RPMI7951 (cell line): ENCODE measurements around the gene CAMK1D. TPM values are rescaled to one million over a fixed set of nuclear protein-coding genes. Genes with fewer than 3 reads are reported as not detected.
"Not testable (repeated sequence)": the region's sequence is repeated elsewhere in the genome, so short reads cannot be mapped to it uniquely, and the experiment has no call there.

Experiments used
- DNase-seq: peaks from one replicate; pipeline ENCODE4 v3.0.0-alpha.2; 2012; ENCODE audit warnings: low read depth
- total RNA-seq: library from RNA; depleted of rRNA; stranded (reverse); fragments of >200 nt; shearing (Covaris generic); gene quantifications from 2 replicates; pipeline ENCODE4 v1.2.3, GENCODE V29; 2014

Gene CAMK1D
- total RNA-seq, 1 experiment from 2014 or later: not detected

GRCh38 chr10:12428447-12429135, 79.2 kb downstream of the CAMK1D start:
- no peak for DNase-seq

- no peak for DNase-seq
Observed at GRCh38 chr10:12430406-12430982, 81.1 kb downstream of the CAMK1D start.

GRCh38 chr10:12431151-12432101, 82.1 kb downstream of the CAMK1D start:
- DNase-seq: no peak

GRCh38 chr10:12432402-12433189, 83.2 kb downstream of the CAMK1D start:
- no peak for DNase-seq

- no peak for DNase-seq
Observed at GRCh38 chr10:12434277-12434676, 84.9 kb downstream of the CAMK1D start.

- DNase-seq: not testable (repeated sequence)
Observed at GRCh38 chr10:12434677-12435076, 85.3 kb downstream of the CAMK1D start.

GRCh38 chr10:12435348-12435747, 86.0 kb downstream of the CAMK1D start:
- DNase-seq: no peak

GRCh38 chr10:12438919-12439692, 89.8 kb downstream of the CAMK1D start:
- DNase-seq: no peak

- not testable (repeated sequence) for DNase-seq
Observed at GRCh38 chr10:12439767-12440166, 90.4 kb downstream of the CAMK1D start.

GRCh38 chr10:12443026-12443425, 93.7 kb downstream of the CAMK1D start:
- DNase-seq: no peak

- no peak for DNase-seq
Observed at GRCh38 chr10:12444981-12445700, 95.8 kb downstream of the CAMK1D start.

- no peak for DNase-seq
Observed at GRCh38 chr10:12445701-12446334, 96.5 kb downstream of the CAMK1D start.

- DNase-seq: no peak
Observed at GRCh38 chr10:12448340-12448728, 99.0 kb downstream of the CAMK1D start.

- peak; percentile 89 for DNase-seq
Observed at GRCh38 chr10:12448729-12449391, 99.5 kb downstream of the CAMK1D start.

GRCh38 chr10:12455318-12455717, 106.0 kb downstream of the CAMK1D start:
- no peak for DNase-seq

GRCh38 chr10:12455766-12456165, 106.4 kb downstream of the CAMK1D start:
- DNase-seq: no peak

- no peak for DNase-seq
Observed at GRCh38 chr10:12459340-12459739, 110.0 kb downstream of the CAMK1D start.

- no peak for DNase-seq
Observed at GRCh38 chr10:12459762-12460161, 110.4 kb downstream of the CAMK1D start.

- DNase-seq: no peak
Observed at GRCh38 chr10:12463459-12463838, 114.1 kb downstream of the CAMK1D start.
